Thyroid gland (tissue), 4 donors: ENCODE data around the gene BRSK1. TPM values are rescaled to one million over a fixed set of nuclear protein-coding genes. Genes with fewer than 3 reads are reported as not detected.

Experiments
- DNase-seq, 2 donors: peaks; one replicate each; pipeline ENCODE4 v3.0.0-alpha.2; 2019
- H3K27ac ChIP-seq, 3 donors: fragments of 200-600 bp; sonication (generic); 1 replicate in 2 of 3; 2 replicates in 1 of 3; pipeline ENCODE4 v1.5.1; 2016 to 2019; ENCODE audit warnings: mild to moderate bottlenecking in 1 of 3, moderate library complexity in 1 of 3
- H3K27me3 ChIP-seq: fragments of 200-600 bp; sonication (generic); one replicate; pipeline ENCODE4 v1.5.1; 2019
- H3K36me3 ChIP-seq, 2 donors: fragments of 200-600 bp; sonication (generic); one replicate each; pipeline ENCODE4 v1.5.1; 2016 to 2019
- H3K4me1 ChIP-seq, 2 donors: fragments of 200-600 bp; sonication (generic); one replicate each; pipeline ENCODE4 v1.5.1; 2017 to 2019
- H3K4me3 ChIP-seq, 3 donors: fragments of 200-600 bp; sonication (generic); replicated peaks in 1 of 3; 1 replicate in 2 of 3; 2 replicates in 1 of 3; pipeline ENCODE4 v1.5.1; 2016; ENCODE audit warnings: mild to moderate bottlenecking in 1 of 3
- H3K9me3 ChIP-seq: fragments of 200-600 bp; sonication (generic); one replicate; pipeline ENCODE4 v1.5.1; 2017
- POLR2A ChIP-seq, 2 donors: fragments of 450-650 bp; IDR thresholded peaks; one replicate each; pipeline ENCODE4 v1.6.1; 2017; ENCODE audit warnings: antibody characterized with exemption in 2 of 2, mild to moderate bottlenecking in 2 of 2, moderate library complexity in 1 of 2
- WGBS, 2 donors: methylation state at CpG; one replicate each; pipeline ENCODE4 v1.1.5; 2017; 5-methylcytosine and 5-hydroxymethylcytosine counted together
- intact Hi-C: fragments of 100-400 bp; cut with DNase I; formaldehyde crosslinking; loops from one replicate; pipeline ENCODE4 v1.15.1; 2023
- total RNA-seq, 4 donors: library from RNA; depleted of rRNA; stranded (reverse); fragments of >200 nt; gene quantifications; one replicate each; pipeline ENCODE4 v1.2.3, GENCODE V29; 2016
- TF ChIP-seq, protein P1 (sequence below), 6 experiments: fragments of 200-600 bp in 3 of 6; fragments of 450-650 bp in 3 of 6; sonication (generic) in 3 of 6; IDR thresholded peaks; one replicate each; pipeline ENCODE4 v1.5.1; 2016 to 2019; ENCODE audit warnings: antibody characterized with exemption in 6 of 6, mild to moderate bottlenecking in 2 of 6, inconsistent platforms in 1 of 6, moderate library complexity in 1 of 6

The BRSK1 gene
- total RNA-seq, 4 donors from 2014 or later = 0.83 to 1.2 TPM; not detected in 2

DNA sequence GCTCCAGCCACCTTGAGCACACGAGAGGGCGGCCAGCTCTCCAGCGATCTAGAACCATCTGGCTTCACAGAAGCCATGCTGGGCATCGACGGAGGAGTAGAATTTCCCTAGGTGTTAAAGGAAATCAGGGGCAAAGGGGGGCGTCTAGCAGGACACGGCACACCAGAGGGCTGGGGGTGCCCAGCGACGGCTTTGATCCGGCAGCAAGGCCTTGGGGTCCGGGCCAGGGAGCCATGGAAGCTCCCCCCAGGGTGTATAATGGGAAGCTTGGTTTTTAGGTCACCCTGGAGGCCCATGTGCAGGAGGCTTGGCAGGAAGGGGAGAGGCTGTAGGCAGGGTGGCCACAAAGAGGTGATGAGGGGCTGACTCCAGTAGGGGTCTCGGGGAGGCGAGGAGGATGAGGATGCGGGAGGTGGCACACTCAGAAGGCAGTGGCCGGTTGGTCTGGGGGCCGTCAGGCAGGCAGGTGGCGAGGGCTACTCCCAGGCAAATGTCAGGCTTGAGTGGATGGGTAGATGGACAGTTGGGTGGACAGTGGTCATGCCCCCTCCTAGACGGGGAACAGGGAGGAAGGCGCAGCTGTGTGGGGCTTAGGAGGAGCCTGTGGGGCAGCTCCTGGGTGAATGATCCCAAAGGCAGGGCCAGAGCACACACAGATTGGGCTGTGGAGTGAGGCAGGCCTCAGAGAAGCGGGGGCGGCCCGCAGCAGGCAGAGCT lies 61.5 kb downstream of the BRSK1 start:
- Histone ChIP-seq H3K4me1 (peaks cover 13 to 14% of the 10 kb centered on the region in 2 donors), H3K27ac (no peak overlapping the region), H3K9me3 (no peaks in the 10 kb centered on the region), H3K4me3 (no peak overlapping the region), H3K27me3 (no peaks in the 10 kb centered on the region), H3K36me3 (peaks cover 6 to 9% of the 10 kb centered on the region in 2 donors)
- DNase-seq = no peak
- 91 to 92% methylated on average over 20 to 22 of the region's 22 CpGs for WGBS, 2 donors
- TF ChIP-seq, protein P1, sequence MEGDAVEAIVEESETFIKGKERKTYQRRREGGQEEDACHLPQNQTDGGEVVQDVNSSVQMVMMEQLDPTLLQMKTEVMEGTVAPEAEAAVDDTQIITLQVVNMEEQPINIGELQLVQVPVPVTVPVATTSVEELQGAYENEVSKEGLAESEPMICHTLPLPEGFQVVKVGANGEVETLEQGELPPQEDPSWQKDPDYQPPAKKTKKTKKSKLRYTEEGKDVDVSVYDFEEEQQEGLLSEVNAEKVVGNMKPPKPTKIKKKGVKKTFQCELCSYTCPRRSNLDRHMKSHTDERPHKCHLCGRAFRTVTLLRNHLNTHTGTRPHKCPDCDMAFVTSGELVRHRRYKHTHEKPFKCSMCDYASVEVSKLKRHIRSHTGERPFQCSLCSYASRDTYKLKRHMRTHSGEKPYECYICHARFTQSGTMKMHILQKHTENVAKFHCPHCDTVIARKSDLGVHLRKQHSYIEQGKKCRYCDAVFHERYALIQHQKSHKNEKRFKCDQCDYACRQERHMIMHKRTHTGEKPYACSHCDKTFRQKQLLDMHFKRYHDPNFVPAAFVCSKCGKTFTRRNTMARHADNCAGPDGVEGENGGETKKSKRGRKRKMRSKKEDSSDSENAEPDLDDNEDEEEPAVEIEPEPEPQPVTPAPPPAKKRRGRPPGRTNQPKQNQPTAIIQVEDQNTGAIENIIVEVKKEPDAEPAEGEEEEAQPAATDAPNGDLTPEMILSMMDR (IDR thresholded peaks at IDR 0.05) = no peak
- TF ChIP-seq POLR2A (IDR thresholded peaks at IDR 0.05) = no peak
- intact Hi-C loops = no loop called here

DNA sequence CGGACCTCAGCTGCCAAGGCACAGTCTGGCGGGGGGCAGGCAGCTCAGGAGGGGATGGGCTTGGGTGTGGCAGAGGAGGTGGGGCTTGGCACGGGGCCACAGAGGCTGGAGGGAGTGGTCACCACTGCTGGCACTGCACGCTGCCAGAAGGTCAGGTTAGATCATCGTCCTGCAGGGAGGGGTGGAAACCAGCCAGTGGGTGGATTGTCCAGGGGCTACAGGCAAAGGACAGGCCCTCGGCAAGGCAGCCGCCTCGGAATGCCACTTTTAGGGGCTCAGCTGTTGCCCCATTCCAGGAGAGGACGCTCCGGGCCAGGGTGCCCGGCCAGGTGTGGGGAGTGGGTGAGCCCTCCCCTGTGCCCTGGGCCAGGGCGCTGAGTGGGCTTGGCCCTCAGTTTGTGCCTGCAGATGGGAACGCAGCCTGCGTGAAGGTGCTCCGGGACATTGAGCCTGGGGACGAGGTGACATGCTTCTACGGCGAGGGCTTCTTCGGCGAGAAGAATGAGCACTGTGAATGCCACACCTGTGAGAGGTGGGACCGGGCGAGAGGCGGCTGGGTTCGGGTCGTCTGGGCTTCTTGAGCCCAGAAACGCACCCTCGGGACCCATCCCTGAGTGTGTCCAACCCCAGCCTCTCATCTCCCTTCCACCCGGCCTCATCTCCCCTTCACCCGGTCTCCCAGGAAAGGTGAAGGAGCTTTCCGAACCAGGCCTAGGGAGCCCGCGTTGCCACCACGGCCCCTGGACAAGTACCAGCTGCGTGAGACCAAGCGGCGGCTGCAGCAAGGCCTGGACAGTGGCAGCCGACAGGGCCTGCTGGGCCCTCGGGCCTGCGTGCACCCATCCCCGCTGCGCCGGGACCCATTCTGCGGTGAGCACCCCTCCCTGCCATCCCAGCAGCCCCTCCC lies 62.3 kb downstream of the BRSK1 start:
- DNase-seq = no peak
- intact Hi-C loops = no loop called here
- Histone ChIP-seq H3K27me3 (no peaks in the 10 kb centered on the region), H3K27ac (no peak overlapping the region), H3K36me3 (peaks cover 6 to 9% of the 10 kb centered on the region in 2 donors), H3K4me3 (no peak overlapping the region), H3K9me3 (no peaks in the 10 kb centered on the region), H3K4me1 (peaks cover 5 to 6% of the 10 kb centered on the region in 2 donors)
- TF ChIP-seq, protein P1 (IDR thresholded peaks at IDR 0.05) = no peak
- no peak for TF ChIP-seq POLR2A (IDR thresholded peaks at IDR 0.05)
- 89 to 92% methylated on average over 29 to 33 of the region's 43 CpGs for WGBS, 2 donors

- H3K27me3 ChIP-seq = no peaks in the 10 kb centered on the region
- no peak overlapping the region for H3K4me3 ChIP-seq
- H3K36me3 ChIP-seq = peaks cover 6 to 9% of the 10 kb centered on the region in 2 donors
- TF ChIP-seq POLR2A (IDR thresholded peaks at IDR 0.05) = no peak
- TF ChIP-seq, protein P1 (IDR thresholded peaks at IDR 0.05) = no peak
- H3K9me3 ChIP-seq = no peaks in the 10 kb centered on the region
- intact Hi-C loops = no loop called here
- H3K27ac ChIP-seq = no peak overlapping the region
- no peaks in the 10 kb centered on the region for H3K4me1 ChIP-seq
- WGBS, 2 donors = 84 to 93% methylated on average over 21 to 24 of the region's 41 CpGs
- DNase-seq = no peak
Measured at GRCh38 chr19:55346725-55347441, 63.1 kb downstream of the BRSK1 start.

GRCh38 chr19:55347442-55348009 lies 63.7 kb downstream of the BRSK1 start:
- Histone ChIP-seq H3K27ac (no peak overlapping the region), H3K9me3 (no peaks in the 10 kb centered on the region), H3K4me1 (no peaks in the 10 kb centered on the region), H3K36me3 (peaks cover 6% of the 10 kb centered on the region in 2 donors), H3K27me3 (peaks cover 2% of the 10 kb centered on the region), H3K4me3 (no peak overlapping the region)
- intact Hi-C loops = no loop called here
- TF ChIP-seq POLR2A (IDR thresholded peaks at IDR 0.05) = no peak
- TF ChIP-seq, protein P1 (IDR thresholded peaks at IDR 0.05) = no peak
- WGBS, 2 donors = 66 to 82% methylated on average over 5 to 6 of the region's 10 CpGs
- DNase-seq = no peak
